ENCODE data around the gene CD34. TPM values are rescaled to one million over a fixed set of nuclear protein-coding genes. Genes with fewer than 3 reads are reported as not detected.

CD34 gene
- total RNA-seq, 1 experiment from 2014 or later: 0.35 TPM

- H2BK120ac ChIP-seq (ENCODE audit: low read depth, low read length, poor library complexity, severe bottlenecking): no peak overlapping the region
- no peaks in the 10 kb centered on the region for H4K20me1 ChIP-seq (ENCODE audit: control insufficient read depth, insufficient read depth, insufficient read length)
- no peak overlapping the region for H2AK5ac ChIP-seq (ENCODE audit: insufficient read length, low read length)
- no peak overlapping the region for H3T11ph ChIP-seq (ENCODE audit: low read length)
- Mint-ChIP-seq H3K4me1 (0 out of 4 replicates have a peak, but pooled peaks cover under 1 to 2% of the 10 kb centered on the region in 2 experiments), H3K9me3 (no peaks in the 10 kb centered on the region), H3K27me3 (ENCODE audit: low read depth) (no peaks in the 10 kb centered on the region), H3K36me3 (ENCODE audit: insufficient read depth in 1 of 3, low read depth in 3 of 3) (no peaks in the 10 kb centered on the region), H3K4me3 (no peak overlapping the region), H3K27ac (no peak overlapping the region)
- no peak overlapping the region for H3K9ac ChIP-seq (ENCODE audit: extremely low read depth, insufficient read length, low read length)
- no peak overlapping the region for H2BK20ac ChIP-seq (ENCODE audit: low read depth, low read length, poor library complexity, severe bottlenecking)
- no peak overlapping the region for H3K4me2 ChIP-seq (ENCODE audit: insufficient read depth, insufficient read length, low read length)
- H3K18ac ChIP-seq (ENCODE audit: insufficient read length, low read depth, low read length): no peak overlapping the region
- H3K79me2 ChIP-seq (ENCODE audit: insufficient read depth, low read length): no peaks in the 10 kb centered on the region
- H2BK5ac ChIP-seq (ENCODE audit: insufficient read length, low read length): no peak overlapping the region
- no peaks in the 10 kb centered on the region for H3K23me2 ChIP-seq (ENCODE audit: insufficient read length, low read depth, low read length, poor library complexity, severe bottlenecking)
- H3K23ac ChIP-seq (ENCODE audit: insufficient read length, low read depth, low read length): no peak overlapping the region
- H3K4ac ChIP-seq (ENCODE audit: low read depth, low read length): no peak overlapping the region
- TF ChIP-seq CTCF (conservative IDR thresholded peaks at IDR 0.05): no peak
- no peaks in the 10 kb centered on the region for H3K9me3 ChIP-seq (ENCODE audit: control insufficient read depth, low read depth, low read length)
- H3K4me1 ChIP-seq (ENCODE audit: insufficient read depth, low read length): no peaks in the 10 kb centered on the region
- no peak overlapping the region for H4K91ac ChIP-seq (ENCODE audit: insufficient read length, low read depth, low read length)
- no peak overlapping the region for H2AFZ ChIP-seq (ENCODE audit: low read length)
- H3K27me3 ChIP-seq (ENCODE audit: insufficient read depth, low read length): no peaks in the 10 kb centered on the region
- no peak overlapping the region for H3K14ac ChIP-seq (ENCODE audit: insufficient read depth, low read length)
- H4K8ac ChIP-seq (replicated peaks; ENCODE audit: insufficient read length, low read depth, low read length): no peak overlapping the region
- H3K56ac ChIP-seq (ENCODE audit: insufficient read length, low read depth, low read length): no peak overlapping the region
- no peak overlapping the region for H2BK15ac ChIP-seq (ENCODE audit: low read depth, low read length)
- no peak overlapping the region for H4K5ac ChIP-seq (ENCODE audit: insufficient read length, low read depth, low read length)
- WGBS (ENCODE audit: extremely low coverage, insufficient read length, low lambda C conversion rate): no CpG with 5 or more reads among the region's 5 CpGs
- no peak for DNase-seq
- no peak overlapping the region for H3K27ac ChIP-seq (ENCODE audit: insufficient read length, low read depth, low read length)
- H2BK12ac ChIP-seq (ENCODE audit: insufficient read length, low read depth, low read length): no peak overlapping the region
- H3K79me1 ChIP-seq (ENCODE audit: insufficient read depth, low read depth, low read length, poor library complexity, severe bottlenecking): no peaks in the 10 kb centered on the region
Observed at GRCh38 chr1:207847116-207847515, 63.8 kb downstream of the CD34 start.

Measured in H9 (cell line).